SHP77 (cell line): Measurements from ENCODE around the gene RFT1.

ENCODE experiments used
- DNase-seq, 2 experiments: peaks; one replicate each; lab custom pipeline; 2025; lab: John Stamatoyannopoulos, UW

Gene RFT1

DNA sequence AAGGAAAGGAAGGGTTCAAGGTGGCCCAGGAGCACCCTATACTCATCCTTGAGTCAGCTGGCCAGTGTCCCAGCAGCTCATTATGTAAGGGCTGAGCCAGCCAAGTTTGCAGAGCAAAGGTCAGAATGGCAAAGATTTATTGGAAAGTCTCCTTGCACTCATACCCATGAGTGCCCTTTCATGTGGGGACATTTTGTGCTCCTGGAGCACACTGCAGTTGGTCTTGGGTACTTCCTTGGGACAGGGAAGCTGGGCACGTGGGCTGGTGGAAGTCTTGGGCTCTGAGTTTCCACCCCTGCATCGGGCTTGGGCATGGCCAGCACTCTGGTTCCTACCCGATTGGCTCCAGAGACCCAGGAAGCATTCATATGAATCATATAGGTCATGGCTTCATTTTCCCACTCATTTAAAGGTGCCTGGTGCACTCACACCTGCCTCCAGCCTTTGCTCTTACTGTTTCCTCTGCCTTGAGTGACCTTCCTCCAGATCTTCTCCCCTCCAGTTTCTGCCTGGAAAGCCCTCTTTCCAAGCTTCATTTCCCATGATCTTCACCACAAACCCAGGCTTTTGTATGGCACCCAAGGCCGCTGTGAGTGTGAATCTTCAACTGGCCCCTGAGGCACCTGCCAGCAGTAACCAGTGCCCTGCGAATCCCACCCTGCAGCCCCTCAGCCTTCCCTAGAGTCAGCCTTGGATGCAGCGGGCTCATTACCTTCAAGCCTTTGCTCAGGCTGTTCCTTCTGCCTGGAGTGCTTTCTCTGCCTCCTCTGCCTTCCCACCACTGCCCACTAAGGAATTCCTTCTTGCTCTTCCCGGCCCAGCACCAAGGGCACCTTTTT lies 20.2 kb upstream of the RFT1 start:
- no peak for DNase-seq

DNA sequence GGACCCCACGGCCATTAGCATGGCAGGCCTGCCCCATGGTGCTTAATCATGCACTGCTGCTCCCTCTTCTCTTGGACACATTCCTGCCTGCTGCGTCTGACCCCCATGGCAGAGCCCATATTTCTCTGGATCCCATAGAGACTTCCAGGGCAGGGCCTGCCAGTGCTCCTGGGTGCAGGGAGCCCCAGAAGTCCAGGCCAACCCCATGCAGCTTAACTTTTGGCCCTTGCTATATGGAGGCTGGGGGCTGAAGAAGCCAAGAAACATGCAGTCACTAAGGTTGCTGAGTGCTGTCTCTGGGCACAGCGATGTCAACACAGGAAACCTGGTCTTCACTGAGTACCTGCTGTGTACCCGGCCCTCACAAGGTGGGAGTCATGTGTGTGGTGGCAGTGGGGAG lies 19.5 kb upstream of the RFT1 start:
- no peak for DNase-seq

DNA sequence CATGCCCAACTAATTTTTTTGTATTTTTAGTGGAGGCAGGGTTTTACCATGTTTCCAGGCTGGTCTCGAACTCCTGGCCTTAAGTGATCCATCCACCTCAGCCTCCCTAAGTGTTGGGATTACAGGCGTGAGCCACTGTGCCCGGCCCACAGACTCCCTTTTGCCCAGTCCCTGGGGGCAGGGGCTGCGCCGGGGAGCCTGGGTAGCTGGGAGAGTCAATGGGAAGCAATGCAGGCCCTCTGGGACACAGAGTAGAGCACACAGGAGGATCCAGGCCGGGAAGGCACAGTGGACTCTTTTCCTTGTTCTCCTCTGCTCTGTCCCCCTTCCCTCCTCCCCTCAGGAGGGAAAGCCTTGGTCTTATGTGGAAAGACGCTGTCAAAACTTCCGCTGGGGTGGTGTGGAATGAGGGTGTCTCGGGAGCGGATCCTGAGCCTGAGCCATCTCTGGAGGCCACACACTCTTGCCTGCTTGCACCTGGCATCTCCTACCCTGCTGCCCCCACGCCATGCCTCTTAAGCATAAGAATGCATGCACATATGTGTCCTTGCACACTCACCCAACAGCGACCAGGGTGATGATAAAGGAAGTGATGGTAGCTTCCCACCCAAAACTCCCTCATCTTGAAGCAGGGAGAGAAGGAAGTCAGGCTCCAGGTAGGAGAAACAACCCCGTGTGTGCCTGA lies 18.9 kb upstream of the RFT1 start:
- no peak for DNase-seq

DNA sequence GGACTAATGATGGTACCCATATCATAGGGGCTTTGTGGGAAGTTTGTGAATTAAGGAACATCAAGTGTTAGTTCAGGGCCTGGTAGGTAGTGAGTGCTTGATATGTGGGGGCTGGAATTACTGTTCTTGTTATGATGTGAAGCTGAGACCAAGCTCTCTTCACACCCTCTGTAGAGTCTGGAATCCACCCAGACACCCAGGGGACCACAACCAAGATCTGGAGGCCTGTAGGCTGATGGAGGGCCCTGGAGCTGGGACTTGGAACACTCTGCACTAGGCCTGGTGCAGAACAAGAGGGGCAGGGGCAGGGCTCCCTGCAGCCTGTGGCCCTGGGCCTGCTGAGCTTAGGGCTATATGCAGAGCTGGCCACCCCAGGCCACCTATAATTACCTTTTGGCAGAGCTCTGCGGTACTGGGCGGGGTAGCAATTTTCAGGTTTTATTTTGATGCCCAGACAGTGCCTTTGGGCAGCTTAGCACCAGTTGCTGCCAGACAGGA lies 17.7 kb upstream of the RFT1 start:
- no peak for DNase-seq

DNA sequence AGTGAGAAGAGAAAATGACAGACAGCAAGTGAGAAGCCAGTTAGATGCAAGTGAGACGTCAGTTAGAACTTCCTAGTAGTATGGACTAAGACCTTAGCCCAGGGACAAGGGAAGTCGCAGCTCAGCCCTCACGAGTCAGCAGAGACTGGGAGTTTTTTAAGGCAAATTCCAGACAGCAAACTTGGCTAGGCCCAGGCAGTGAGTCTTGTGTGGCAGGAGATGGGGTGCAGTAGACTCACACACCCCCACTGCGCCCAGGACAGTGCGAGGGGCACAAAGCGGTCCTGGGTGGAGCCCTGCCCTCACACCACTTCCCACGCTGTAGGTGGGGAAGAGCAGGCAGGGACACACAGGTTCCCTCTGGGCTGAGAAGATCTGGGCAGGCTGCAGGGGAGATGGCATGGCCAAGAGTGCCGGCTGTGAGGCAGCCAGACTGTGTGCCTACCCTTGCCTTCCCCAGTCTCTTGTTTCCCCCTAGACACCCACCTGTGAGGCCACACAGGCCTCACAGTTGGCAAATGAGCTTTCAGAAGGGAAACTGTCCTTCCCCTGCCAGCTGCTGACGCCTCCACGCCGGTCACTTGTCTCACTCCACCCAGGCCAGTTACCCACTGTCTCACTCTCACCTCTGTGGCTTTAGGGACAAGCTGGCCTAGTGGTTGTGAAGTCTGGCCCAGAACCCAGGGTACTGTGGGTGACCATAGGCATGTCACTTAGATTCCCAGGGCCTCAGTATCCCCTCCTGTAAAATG lies 17.1 kb upstream of the RFT1 start:
- no peak for DNase-seq

DNA sequence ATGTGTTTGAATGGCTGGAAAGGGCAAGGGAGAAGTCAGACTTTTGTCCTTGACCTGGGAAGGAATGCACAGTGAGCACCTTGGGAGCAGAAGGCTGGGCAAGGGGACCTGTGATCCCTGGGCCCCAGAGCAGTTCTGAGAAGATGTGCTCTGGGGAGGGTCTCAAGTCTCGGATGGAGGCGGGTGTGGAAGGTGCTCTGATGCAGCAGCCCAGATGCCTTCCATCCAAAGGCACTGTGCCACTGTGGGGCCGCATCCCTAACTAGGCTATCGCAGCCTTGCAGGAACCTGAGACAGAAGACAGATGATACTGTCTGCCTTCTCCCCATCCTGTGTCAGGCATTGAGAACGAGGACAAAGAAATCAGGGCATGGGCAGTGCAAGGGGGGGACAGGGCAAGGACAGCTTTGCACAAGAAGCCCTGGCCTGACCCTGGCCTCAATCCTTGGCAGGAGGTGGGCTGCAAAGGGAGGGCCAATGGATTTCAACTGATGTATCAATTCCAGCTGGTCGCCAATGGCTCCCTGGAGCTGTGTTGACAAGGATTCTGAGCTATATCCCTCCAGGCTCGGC lies 16.2 kb upstream of the RFT1 start:
- no peak for DNase-seq

DNA sequence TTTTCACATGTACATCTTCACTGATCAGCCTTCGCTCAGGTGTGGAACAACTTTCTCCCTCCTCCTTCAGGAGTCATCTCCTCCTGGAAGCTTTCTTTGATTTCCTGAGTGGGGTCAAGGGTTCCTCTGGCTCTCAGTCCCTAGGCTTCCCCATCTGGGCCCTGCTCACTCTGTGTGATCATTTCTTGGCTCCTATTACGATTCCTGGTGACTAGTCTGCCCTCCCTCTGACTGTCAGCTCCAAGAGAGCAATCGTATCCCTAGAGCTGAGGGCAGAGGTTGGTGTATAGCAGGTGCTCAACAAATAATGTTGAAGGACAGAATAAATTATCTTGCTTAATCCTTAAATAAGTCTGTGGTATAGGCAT lies 15.5 kb upstream of the RFT1 start:
- DNase-seq, result no peak

DNA sequence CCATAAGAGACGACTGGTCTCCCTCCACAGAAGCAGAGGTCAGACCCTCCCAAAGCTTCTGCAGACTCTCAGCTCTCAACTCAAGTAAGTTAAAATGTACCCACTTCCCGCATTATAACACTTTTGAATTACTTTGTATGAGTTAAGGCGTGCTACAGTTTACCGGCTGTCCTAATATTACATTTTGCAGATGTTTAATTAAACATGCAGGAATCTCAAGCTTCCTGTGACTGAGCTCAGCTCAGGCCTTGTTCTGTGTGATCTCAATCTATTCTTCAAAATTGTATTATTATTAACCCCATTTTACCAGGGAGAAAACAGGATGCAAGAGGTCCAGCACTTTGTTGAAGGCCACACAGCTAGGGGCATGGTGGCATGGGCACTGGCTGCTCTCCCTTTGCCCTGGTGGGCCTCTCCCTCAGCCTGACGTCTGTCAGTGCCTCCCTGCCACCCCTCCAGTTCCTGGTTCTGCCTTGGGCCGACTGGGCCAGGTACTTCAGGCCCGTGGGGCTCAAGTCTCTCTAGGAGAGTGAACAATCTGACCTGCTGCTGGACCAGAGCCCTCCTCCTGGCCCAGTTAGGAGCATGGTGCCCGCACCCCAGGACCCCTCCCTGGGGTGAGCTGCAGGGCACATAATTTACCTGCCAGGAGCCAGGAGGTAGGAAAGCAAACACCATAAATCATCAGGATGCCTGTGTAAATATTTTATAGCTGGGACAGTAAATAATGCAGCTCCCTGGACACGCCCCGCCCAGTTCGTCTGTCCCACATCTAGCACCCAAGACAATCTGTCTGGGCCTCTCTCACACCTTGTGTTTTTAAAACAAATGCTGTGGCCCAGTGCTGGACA lies 14.9 kb upstream of the RFT1 start:
- DNase-seq, result no peak

DNA sequence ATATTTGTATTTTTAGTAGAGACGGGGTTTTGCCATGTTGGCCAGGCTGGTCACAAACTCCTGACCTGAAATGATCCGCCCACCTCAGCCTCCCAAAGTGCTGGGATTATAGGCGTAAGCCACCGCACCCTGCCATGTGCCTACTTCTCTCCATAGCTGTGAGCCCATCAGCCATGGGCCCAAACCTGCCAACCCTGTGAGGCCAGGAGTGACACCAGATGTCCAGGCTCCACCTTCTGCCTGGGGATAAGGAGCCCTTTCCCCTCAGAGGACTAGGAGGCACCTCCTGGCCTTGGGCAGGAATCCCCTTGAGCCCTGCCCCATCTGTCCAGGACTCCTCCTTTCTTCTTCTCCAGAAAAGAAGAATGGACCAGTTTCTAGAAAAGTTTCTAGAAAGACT lies 14.2 kb upstream of the RFT1 start:
- no peak for DNase-seq

DNA sequence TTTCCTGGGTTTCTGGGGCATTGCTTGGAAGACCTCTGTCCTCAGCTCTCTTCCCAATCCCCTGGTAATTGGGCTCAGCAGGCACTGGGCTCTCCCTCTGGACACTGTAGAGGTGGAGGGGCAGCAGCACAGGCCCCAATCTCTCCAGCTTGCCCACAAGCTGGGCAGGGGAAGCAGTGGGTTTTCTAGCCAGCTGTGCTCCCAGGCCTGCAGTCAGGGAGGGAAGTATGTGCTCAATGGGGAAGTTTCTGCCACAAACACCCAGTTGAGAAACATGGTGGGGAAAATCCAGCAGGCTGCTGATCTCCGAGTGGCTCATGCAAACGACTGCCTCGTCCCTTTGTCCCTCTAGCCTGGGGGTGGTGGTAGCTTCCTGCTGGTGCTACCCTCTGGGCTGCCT lies 12.8 kb upstream of the RFT1 start:
- DNase-seq, result no peak

DNA sequence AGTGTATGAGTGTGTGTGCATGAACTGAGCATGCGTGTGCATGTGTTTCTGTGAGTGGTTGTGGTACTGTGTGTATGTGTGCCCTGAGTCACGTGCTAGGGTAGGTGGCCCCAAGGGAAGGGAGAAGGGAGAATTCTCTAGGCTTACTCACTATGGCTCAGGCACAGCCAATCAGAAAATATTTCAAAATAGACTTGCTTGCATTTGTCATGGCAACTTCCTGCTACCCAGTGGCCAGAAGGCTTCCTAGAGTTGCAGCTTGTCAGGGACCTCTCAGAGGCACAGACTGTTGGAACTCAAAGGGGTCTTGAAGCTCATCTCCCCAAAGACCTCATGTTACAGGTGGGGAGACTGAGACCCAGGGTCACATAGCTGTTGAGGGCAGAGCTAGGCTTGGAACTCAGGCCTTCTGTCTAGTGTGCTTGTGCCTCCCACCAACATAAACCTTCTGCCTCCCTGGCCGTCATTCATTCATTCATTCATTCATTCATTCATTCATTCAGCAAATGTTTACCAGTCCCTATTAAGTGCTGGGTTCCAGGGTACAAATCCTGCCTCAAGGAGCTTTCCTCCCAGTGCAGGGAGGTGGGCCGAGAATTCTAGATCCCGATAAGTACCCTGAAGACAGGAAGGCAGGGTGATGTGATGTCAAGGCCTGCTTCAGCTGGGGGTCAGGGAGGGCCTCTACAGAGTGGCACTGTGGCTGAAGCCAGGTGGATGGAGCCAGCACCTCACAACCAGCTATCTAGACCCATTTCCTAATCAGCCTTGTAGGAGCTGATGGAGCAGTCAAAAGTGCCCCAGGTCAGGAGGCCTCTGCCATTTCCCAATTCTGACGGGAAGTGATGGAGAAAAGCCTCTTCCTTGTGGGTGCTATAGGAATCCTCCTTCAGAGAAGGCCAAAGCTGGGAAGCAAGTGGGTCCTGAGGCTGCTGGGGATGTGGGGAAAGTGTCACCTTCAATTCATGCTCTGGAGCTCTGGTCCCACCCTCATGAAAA lies 10.9 kb upstream of the RFT1 start:
- no peak for DNase-seq

DNA sequence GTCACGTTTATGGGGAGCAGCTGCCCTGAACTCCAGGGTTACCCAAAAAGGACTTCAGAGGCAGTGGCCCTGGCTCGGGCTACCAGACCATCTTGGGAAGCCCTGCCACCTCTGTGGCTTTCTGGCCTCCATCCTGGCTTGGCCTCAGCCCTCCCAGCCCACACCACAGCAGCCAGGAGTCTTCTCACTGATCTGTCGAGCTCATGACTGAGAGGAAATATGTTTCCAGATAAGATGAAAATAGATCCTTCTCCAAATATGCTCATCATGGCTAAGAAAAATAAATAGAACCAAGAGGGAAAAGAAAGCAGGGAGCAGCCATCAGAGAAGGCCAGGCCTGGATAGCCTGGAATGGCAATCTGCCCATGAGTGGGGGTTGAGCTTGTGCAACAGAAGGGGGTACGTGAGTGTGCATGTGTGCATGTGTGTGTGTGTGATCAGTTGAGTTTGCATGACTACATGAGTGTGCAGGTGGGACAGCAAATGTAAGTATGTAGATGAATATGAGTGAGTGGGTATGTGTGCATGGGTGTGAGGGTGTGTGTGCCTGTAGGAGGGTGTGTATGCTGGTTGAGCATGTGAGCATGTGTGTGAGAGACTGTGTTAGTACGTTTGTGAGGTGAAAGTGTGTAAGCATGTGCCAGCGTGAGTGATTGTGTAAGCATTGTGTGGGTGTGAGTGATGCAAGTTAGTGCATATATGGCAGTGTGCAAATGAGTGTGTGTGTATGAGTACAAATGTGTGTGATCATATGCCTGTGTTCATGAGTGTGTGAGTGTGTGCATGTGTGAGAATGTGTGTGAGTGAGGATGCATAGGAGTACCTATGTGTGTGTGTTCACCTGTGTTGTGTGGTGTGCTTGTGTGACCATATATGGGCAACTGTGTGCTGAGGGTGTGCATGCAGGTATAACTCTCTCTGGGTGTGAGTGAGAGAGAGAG lies 9.9 kb upstream of the RFT1 start:
- no peak for DNase-seq

DNA sequence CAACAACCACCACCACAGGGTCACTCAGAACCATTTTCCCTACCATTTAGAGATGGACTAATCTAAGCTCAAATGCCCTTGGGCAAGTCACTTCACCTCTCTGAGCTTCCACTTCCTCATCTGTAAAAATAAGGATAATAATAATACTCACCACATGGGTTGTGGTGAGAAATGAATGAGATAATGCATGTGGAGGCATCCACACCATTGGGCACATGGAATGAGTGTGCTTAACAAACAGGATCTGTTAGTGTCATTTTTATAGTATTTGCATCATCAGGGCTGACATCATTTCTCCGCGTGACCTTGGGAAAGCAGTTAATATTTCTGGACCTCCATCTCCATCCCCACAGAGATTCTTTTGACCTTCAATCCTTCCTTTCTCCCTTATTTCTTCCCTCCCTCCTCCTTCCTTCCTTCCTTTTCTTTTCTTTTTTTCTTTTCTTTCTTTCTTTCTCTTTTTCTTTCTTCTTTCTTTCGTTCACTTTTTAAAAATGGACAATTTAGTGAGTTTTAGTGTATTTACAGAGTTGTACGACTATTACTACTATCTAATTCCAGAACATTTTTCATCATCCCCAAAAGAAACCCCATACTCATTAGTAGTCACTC lies 7.7 kb upstream of the RFT1 start:
- DNase-seq, result no peak

DNA sequence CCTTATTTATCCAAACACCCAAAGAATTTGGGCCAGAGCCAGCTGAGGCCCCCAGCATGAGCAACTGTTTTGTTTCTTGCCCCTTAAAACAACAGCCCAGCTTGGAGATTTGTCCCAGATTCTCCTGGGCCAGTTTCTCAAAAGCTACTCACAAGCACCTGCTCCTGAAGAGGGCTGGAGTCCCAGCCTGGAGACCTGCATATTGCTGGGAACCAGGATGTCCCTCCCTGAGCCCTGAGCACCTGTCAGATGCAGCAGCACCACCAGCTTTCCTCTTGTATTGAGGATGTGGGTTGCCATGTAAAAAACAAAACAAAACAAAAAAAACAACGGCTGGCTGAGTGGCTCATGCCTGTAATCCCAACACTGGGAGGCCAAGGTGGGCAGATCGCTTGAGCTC lies 7.0 kb upstream of the RFT1 start:
- DNase-seq, result no peak

DNA sequence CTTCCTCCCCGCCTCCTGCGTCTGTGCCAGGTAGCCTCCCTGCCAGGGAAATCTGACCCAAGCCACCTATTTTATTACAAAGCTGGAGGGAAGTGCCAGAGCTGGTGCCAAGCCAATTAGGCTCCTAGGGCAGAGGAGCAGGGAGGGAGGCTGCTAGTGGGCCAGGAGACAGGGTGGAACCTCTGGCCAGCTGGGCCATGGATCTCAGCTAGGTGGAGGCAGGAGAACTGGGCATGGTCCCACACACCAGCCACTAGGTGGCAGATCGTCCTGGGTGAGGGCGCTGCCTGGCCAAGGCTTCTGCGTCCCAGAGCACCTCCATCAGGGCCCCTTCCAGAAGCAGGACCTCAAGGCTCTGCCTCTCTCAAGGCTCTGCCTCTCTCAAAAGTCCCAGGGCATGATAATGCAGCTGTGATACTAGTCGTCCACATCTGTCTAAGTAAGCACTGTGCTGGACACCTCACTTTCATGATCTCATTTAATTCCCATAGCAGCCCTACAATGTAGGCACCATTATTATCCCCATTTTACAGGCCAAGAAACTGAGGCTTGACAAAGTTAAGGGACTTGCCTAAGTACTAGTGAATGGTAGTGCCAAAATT lies 4.5 kb upstream of the RFT1 start:
- peak; percentile 33 to 65 for DNase-seq

DNA sequence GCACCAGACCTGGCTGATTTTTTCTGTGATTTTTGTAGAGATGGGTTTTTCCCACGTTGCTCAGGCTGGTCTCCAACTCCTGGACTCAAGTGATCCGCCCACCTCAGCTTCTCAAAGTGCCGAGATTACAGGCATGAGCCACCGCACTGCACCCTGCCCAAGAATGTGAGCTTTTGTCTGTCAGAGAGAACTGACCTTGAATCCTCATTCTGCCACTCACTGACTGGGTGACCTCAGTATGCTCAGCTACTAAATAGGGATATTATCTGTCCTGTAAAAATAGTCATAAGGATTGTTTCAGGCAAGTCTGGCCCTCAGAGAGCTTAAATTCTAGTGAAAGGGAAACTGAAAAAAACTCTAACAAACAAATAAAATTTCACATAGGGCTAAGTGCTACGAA lies 2.1 kb upstream of the RFT1 start:
- DNase-seq, result no peak

DNA sequence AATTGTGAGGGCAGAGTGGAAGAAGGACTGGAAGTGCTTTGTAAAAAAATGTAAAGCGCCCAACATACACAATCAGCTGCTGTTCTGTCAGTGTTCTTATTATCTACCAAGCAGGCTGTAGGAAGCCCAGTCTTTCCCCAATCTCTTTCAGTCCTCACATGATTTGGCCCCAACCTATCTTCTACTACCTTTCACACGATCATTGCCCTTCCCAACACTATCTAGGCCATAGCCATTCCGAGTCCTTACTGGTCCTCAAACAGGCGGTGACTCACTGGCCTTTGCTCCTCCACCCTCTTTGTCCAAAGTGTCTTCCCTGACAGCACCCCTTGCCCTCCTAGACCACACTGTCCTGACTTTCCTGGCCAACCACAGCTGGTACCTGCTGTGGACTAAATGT lies 861 bp upstream of the RFT1 start:
- no peak for DNase-seq

DNA sequence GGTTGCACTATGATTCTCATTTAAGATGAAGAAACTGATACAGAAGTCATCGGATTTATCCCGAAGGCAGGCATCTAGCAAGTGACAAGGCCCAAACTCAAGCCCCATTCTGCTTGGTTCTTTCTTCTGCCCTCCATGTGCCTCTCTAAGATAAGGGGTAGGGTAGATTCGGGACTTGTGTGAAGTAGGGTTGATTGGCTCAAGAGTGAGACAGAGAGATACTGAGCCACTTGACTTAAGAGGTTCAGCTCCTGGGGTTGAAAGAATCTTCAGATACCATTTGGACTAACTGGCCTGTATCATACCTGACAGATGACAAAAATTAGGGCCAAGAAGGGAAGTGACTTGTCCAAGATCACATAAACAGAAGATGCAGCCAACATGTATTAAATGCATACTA lies 891 bp downstream of the RFT1 start:
- no peak for DNase-seq
